Fibroblast of gingiva (primary cell): ENCODE results near the gene TRAF7.

Experiments used
- DNase-seq: peaks from one replicate; pipeline ENCODE4 v3.0.0-alpha.2; 2011; ENCODE audit warnings: low read depth

TRAF7 gene

GRCh38 chr16:2147981-2148671, 7.5 kb upstream of the TRAF7 start, which contains the start of gene RAB26:
Gene RAB26 (plus strand): TSS chr16:2148625. CDS start chr16:2148784, 159 bp downstream.
- DNase-seq: peak; percentile 52

- no peak for DNase-seq
These were observed 6.6 kb upstream of the TRAF7 start for GRCh38 chr16:2148714-2149629.

- DNase-seq: no peak
These were observed 5.8 kb upstream of the TRAF7 start for GRCh38 chr16:2149630-2150417.

- DNase-seq: no peak
These were observed 5.0 kb upstream of the TRAF7 start for GRCh38 chr16:2150418-2151187.

- DNase-seq: no peak
These were observed 4.1 kb upstream of the TRAF7 start for GRCh38 chr16:2151188-2152091.

GRCh38 chr16:2152695-2153506, 2.7 kb upstream of the TRAF7 start:
- no peak for DNase-seq

GRCh38 chr16:2154533-2155090, 970 bp upstream of the TRAF7 start:
- no peak for DNase-seq

- DNase-seq: peak; percentile 70
These were observed 631 bp downstream of the TRAF7 start for GRCh38 chr16:2155977-2156848.

- DNase-seq: no peak
These were observed 1.3 kb downstream of the TRAF7 start for GRCh38 chr16:2156849-2157224.

GRCh38 chr16:2157480-2158261, 2.1 kb downstream of the TRAF7 start:
- DNase-seq: no peak

- DNase-seq: no peak
These were observed 2.7 kb downstream of the TRAF7 start for GRCh38 chr16:2158262-2158638.

- peak; percentile 81 for DNase-seq
These were observed 3.7 kb downstream of the TRAF7 start for GRCh38 chr16:2159175-2159838.

GRCh38 chr16:2160915-2161551, 5.5 kb downstream of the TRAF7 start:
- peak; percentile 73 for DNase-seq

- DNase-seq: no peak
These were observed 6.3 kb downstream of the TRAF7 start for GRCh38 chr16:2161911-2162310.

GRCh38 chr16:2162676-2163118, 7.1 kb downstream of the TRAF7 start:
- no peak for DNase-seq

- DNase-seq: no peak
These were observed 7.8 kb downstream of the TRAF7 start for GRCh38 chr16:2163211-2163881.
